A549 treated with AZD2906 at 1 μM for 4 hours (cell line): ENCODE results near the gene KREMEN1. TPM values are rescaled to one million over a fixed set of nuclear protein-coding genes. Genes with fewer than 3 reads are reported as not detected.

Experiments
- total RNA-seq: library from RNA; stranded (reverse); fragments of 200-300 nt; extraction: Qiagen RNA extraction; gene quantifications from 5 replicates; pipeline ENCODE4 v1.2.3, GENCODE V29; 2022

KREMEN1 gene, protein sequence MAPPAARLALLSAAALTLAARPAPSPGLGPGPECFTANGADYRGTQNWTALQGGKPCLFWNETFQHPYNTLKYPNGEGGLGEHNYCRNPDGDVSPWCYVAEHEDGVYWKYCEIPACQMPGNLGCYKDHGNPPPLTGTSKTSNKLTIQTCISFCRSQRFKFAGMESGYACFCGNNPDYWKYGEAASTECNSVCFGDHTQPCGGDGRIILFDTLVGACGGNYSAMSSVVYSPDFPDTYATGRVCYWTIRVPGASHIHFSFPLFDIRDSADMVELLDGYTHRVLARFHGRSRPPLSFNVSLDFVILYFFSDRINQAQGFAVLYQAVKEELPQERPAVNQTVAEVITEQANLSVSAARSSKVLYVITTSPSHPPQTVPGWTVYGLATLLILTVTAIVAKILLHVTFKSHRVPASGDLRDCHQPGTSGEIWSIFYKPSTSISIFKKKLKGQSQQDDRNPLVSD
- total RNA-seq: 3.4 to 4.8 TPM (median 4.5 TPM) in 5 replicates

GRCh38 chr22:29072979-29073617 lies at the start of gene KREMEN1:
KREMEN1 (plus strand) TSS chr22:29073035; CDS start chr22:29073131, 96 bp downstream.

GRCh38 chr22:29061773-29062172 lies 11.1 kb upstream of the KREMEN1 start, which contains the start of gene C22orf31:
C22orf31 (minus strand) TSS chr22:29061831; CDS start chr22:29061792, 39 bp downstream.

GRCh38 chr22:29205594-29206371 lies 132.9 kb downstream of the KREMEN1 start, which contains the start of gene EMID1:
EMID1 (plus strand) TSS chr22:29205896; CDS start chr22:29206039, 143 bp downstream.

Other genes with a start within 250 kb of the KREMEN1 start
- 6.3 to 7.8 TPM (median 7.3 TPM) in 5 replicates for gene ZNRF3, start 189.5 kb upstream of the KREMEN1 start, total RNA-seq
- gene C22orf31, start 11.2 kb upstream of the KREMEN1 start, total RNA-seq: not detected in 5 replicates
- 0.32 to 0.53 TPM (median 0.42 TPM) in 5 replicates for gene EMID1, start 132.9 kb downstream of the KREMEN1 start, total RNA-seq
- gene RHBDD3, start 194.9 kb downstream of the KREMEN1 start, total RNA-seq: 19.1 to 29.9 TPM (median 26.5 TPM) in 5 replicates
- 206 to 231 TPM (median 212 TPM) in 5 replicates for gene EWSR1, start 195.2 kb downstream of the KREMEN1 start, total RNA-seq
- gene GAS2L1, start 233.6 kb downstream of the KREMEN1 start, total RNA-seq: 26.9 to 46.0 TPM (median 40.3 TPM) in 5 replicates
- gene RASL10A, start 242.7 kb downstream of the KREMEN1 start, total RNA-seq: 0.22 to 0.48 TPM (median 0.42 TPM) in 4 of 5 replicates, not detected in the other